GM12872 (cell line): Measurements from ENCODE around the gene TXNDC8.

Experiments
- CTCF ChIP-seq: IDR thresholded peaks from 3 replicates; pipeline ENCODE4 v1.5.1; 2011; ENCODE audit warnings: low read depth, mild to moderate bottlenecking, low read length, moderate library complexity; ENCODE audit not compliant: insufficient read depth

TXNDC8 gene

GRCh38 chr9:110287289-110287680 lies 50.4 kb downstream of the TXNDC8 start:
- no peak for TF ChIP-seq CTCF

- TF ChIP-seq CTCF = no peak
Measured at GRCh38 chr9:110284211-110284844, 53.3 kb downstream of the TXNDC8 start.

- TF ChIP-seq CTCF = no peak
Measured at GRCh38 chr9:110283751-110284150, 53.9 kb downstream of the TXNDC8 start.

GRCh38 chr9:110282739-110283081 lies 55.0 kb downstream of the TXNDC8 start:
- no peak for TF ChIP-seq CTCF

DNA sequence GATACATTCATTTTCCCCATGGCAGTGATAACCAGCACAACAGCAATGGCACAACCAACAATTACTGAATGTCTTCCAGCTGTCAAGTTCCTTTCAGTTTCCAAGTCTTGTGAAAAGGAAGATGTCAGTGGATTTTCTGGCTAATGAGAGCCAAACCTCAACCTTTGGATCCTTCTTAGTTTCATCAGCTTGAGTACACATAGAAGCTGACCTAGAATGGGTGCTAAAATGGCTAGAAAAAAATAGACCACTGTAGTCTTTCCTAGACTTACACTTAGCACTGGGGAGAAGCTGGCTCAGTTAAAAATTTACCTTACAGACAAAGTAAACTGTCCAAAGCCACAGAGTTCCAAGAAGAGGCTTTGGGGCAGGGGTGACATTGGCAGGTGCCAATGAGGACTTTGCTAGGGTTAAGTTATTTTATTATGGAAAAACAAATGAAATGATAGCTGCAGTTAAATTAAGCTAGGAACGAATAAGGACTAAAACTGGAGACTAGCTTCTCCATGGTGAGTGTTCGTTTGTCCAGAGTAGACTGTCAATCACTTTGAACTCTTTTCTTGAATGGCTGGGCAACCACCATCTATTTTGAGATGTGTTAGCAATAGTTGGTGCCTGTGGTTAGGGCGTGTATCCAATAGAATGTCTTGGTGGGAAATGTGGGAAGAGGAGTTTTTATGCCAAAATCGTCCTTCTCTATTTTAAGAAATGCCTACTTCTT lies 55.5 kb downstream of the TXNDC8 start:
- TF ChIP-seq CTCF = no peak

- no peak for TF ChIP-seq CTCF
Measured at GRCh38 chr9:110278080-110278707, 59.5 kb downstream of the TXNDC8 start.

DNA sequence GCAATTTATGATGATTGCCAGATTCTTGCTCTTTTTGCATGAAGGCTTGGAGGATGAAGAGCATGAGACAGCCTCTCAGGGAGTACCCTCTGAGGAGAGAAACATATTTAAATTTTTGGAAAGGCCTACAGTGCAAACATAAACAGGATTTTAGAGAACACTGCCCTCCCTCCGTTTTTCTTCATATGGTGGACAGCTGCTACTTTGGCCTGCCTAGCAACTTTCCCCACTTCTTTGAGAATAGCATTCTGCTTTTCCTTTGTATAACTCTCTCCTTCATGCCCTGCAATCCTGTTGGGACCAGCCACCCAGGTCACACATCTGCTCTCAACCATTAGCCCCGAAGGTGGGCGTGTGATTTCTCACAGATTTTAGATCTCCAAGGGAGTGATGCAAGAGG lies 60.9 kb downstream of the TXNDC8 start:
- no peak for TF ChIP-seq CTCF
